HepG2 (cell line): ENCODE measurements around the gene GRAP. TPM values are rescaled to one million over a fixed set of nuclear protein-coding genes. Genes with fewer than 3 reads are reported as not detected.

ENCODE experiments used
- AGO2 ChIP-seq: fragments of 200-400 bp; formaldehyde crosslinking; optimal IDR thresholded peaks from 2 replicates; pipeline ENCODE3; 2017; ENCODE audit warnings: mild to moderate bottlenecking, low read depth, low read length, moderate library complexity
- ATF2 ChIP-seq: sonication (generic); formaldehyde crosslinking; IDR thresholded peaks from 2 replicates; pipeline ENCODE4 v1.4.0; 2020; ENCODE audit warnings: missing genetic modification reagents
- HOXA7 ChIP-seq: sonication (generic); formaldehyde crosslinking; IDR thresholded peaks from 2 replicates; pipeline ENCODE4 v1.8.1; 2022; ENCODE audit warnings: mild to moderate bottlenecking, missing genetic modification reagents, moderate library complexity
- KDM4B ChIP-seq: sonication (generic); formaldehyde crosslinking; IDR thresholded peaks from 2 replicates; pipeline ENCODE4 v1.4.0; 2020; ENCODE audit warnings: missing genetic modification reagents
- NR2C2 ChIP-seq: sonication (generic); formaldehyde crosslinking; IDR thresholded peaks from 2 replicates; pipeline ENCODE4 v1.4.0; 2020; ENCODE audit warnings: missing genetic modification reagents, mild to moderate bottlenecking, moderate library complexity, borderline replicate concordance
- SRY ChIP-seq: sonication (generic); formaldehyde crosslinking; IDR thresholded peaks from 2 replicates; pipeline ENCODE4 v1.8.0; 2022; ENCODE audit warnings: mild to moderate bottlenecking, missing genetic modification reagents
- ZBTB42 ChIP-seq: sonication (generic); formaldehyde crosslinking; IDR thresholded peaks from 2 replicates; pipeline ENCODE4 v1.5.0; 2020; ENCODE audit warnings: mild to moderate bottlenecking, missing genetic modification reagents
- ZNF232 ChIP-seq: sonication (generic); formaldehyde crosslinking; IDR thresholded peaks from 2 replicates; pipeline ENCODE4 v1.4.0; 2020; ENCODE audit warnings: missing genetic modification reagents, borderline replicate concordance
- ZNF24 ChIP-seq: fragments of 450-650 bp; IDR thresholded peaks from 2 replicates; pipeline ENCODE4 v1.6.1; 2017; ENCODE audit warnings: antibody characterized with exemption, mild to moderate bottlenecking
- ZNF329 ChIP-seq: sonication (generic); formaldehyde crosslinking; IDR thresholded peaks from 2 replicates; pipeline ENCODE4 v1.9.0; 2021; ENCODE audit warnings: low read depth, mild to moderate bottlenecking, missing genetic modification reagents
- ZNF775 ChIP-seq: sonication (generic); formaldehyde crosslinking; IDR thresholded peaks from 2 replicates; pipeline ENCODE4 v1.4.0; 2020; ENCODE audit warnings: missing genetic modification reagents, mild to moderate bottlenecking, moderate library complexity, borderline replicate concordance
- ZUFSP ChIP-seq: sonication (generic); formaldehyde crosslinking; IDR thresholded peaks from 2 replicates; pipeline ENCODE4 v1.9.0; 2021; ENCODE audit warnings: missing genetic modification reagents, mild to moderate bottlenecking, borderline replicate concordance
- polyA plus RNA-seq, 8 experiments: library from polyadenylated mRNA; depleted of rRNA in 3 of 8; stranded (reverse) in 7 of 8; unstranded in 1 of 8; fragments of >200 nt; fragmentation: Illumina TruSeq in 4 of 8; extraction: Trizol in 4 of 8; gene quantifications; 2 replicates each; pipeline versions ENCODE4 v1.2.1 to v1.2.3, GENCODE V29; 2011 to 2016; ENCODE audit warnings: low read depth in 4 of 8, missing spikeins in 1 of 8, mixed read lengths in 1 of 8; ENCODE audit not compliant: insufficient read depth in 1 of 8
- total RNA-seq, 5 experiments: library from RNA; depleted of rRNA; stranded (reverse); fragments of >200 nt; fragmentation: Illumina TruSeq; extraction: Trizol; gene quantifications; 2 replicates each; pipeline ENCODE4 v1.2.3, GENCODE V29; 2016; ENCODE audit warnings: low read depth in 1 of 5
- TF ChIP-seq, protein P1 (sequence below): sonication (generic); formaldehyde crosslinking; IDR thresholded peaks from 2 replicates; pipeline ENCODE4 v1.4.0; 2020; ENCODE audit warnings: missing genetic modification reagents
- TF ChIP-seq, protein P2 (sequence below): sonication (generic); formaldehyde crosslinking; IDR thresholded peaks from 2 replicates; pipeline ENCODE4 v1.4.0; 2020; ENCODE audit warnings: mild to moderate bottlenecking, low read depth, missing genetic modification reagents

GRAP gene
- total and polyA plus RNA-seq, 2 of the 13 experiments (the other 11 are each of a cell fraction or from before 2014, with no cell fraction given) = 0.77 to 1.7 TPM

- TF ChIP-seq ZUFSP (CRISPR knock-in tag) (no peak), ZNF232 (CRISPR knock-in tag) (no peak), NR2C2 (no peak), ZNF775 (no peak), ZBTB42 (CRISPR knock-in tag) (no peak), KDM4B (CRISPR knock-in tag) (no peak), HOXA7 (no peak), ZNF329 (peak; percentile 100), ATF2 (CRISPR knock-in tag) (no peak), ZNF24 (0 out of 2 replicates have a peak, but pooled peaks have one; percentile 43), AGO2 (no peak), SRY (CRISPR knock-in tag) (no peak)
- TF ChIP-seq, protein P1, sequence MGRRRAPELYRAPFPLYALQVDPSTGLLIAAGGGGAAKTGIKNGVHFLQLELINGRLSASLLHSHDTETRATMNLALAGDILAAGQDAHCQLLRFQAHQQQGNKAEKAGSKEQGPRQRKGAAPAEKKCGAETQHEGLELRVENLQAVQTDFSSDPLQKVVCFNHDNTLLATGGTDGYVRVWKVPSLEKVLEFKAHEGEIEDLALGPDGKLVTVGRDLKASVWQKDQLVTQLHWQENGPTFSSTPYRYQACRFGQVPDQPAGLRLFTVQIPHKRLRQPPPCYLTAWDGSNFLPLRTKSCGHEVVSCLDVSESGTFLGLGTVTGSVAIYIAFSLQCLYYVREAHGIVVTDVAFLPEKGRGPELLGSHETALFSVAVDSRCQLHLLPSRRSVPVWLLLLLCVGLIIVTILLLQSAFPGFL = no peak
- TF ChIP-seq, protein P2, sequence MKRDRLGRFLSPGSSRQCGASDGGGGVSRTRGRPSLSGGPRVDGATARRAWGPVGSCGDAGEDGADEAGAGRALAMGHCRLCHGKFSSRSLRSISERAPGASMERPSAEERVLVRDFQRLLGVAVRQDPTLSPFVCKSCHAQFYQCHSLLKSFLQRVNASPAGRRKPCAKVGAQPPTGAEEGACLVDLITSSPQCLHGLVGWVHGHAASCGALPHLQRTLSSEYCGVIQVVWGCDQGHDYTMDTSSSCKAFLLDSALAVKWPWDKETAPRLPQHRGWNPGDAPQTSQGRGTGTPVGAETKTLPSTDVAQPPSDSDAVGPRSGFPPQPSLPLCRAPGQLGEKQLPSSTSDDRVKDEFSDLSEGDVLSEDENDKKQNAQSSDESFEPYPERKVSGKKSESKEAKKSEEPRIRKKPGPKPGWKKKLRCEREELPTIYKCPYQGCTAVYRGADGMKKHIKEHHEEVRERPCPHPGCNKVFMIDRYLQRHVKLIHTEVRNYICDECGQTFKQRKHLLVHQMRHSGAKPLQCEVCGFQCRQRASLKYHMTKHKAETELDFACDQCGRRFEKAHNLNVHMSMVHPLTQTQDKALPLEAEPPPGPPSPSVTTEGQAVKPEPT (CRISPR knock-in tag) = no peak
Measured at GRCh38 chr17:19010729-19011505, 35.8 kb downstream of the GRAP start (continued).
